Omental fat pad (tissue), 4 donors: Measurements from ENCODE around the gene DLG5. TPM values are rescaled to one million over a fixed set of nuclear protein-coding genes. Genes with fewer than 3 reads are reported as not detected.

ENCODE experiments used
- ATAC-seq: fragments of 150-250 bp; one replicate; pipeline ENCODE4 v1.9.1; 2016; ENCODE audit warnings: mild to moderate bottlenecking, moderate library complexity; ENCODE audit not compliant: low FRiP score
- DNase-seq: peaks from one replicate; pipeline ENCODE4 v3.0.0-alpha.2; 2019; ENCODE audit warnings: low spot score
- total RNA-seq, 4 donors: library from RNA; depleted of rRNA; stranded (reverse); fragments of >200 nt; gene quantifications; one replicate each; pipeline ENCODE4 v1.1.0, GENCODE V29; 2016
- TF ChIP-seq, protein P1 (sequence below), 3 donors: fragments of 450-650 bp; IDR thresholded peaks; one replicate each; pipeline ENCODE4 v1.5.1; 2016 to 2017; ENCODE audit warnings: antibody characterized with exemption in 3 of 3, mild to moderate bottlenecking in 3 of 3, moderate library complexity in 2 of 3

Gene DLG5
- total RNA-seq, 4 donors from 2014 or later, result 28.1 to 42.7 (median 38.3) TPM

DNA sequence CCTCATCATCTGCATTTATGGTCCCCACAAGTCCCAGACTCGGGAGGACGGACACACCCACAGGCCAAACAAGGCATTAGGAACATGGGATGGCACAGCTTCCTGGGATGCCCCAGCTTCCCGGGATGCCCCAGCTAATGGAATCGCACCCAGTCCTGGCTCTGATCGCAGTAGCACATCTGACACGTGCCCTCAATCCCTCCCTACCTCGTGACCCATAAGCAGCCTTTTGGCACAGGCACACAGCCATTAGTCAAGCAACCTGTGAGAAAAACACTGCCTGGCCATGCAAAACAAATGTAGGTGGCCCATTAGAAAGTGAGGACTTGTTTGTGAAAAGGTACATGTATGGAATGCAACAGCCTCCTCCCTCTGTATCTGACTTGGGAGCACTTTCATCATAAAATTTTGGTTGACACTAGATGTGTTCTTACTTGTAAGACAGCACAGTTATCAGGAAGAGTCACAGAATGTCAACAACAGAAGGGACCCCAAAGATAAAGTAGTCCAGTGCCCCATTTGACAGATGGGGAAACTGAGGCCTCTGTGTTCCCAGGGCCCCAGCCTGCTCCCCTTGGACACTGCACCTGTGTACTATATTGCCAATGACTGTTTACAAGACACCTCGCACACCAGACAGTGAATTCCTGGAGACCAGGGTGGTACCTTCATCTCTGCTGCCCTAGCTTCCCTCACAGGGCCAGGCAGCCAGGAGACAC is 34.4 kb downstream of the DLG5 start:
- DNase-seq (no peak), ATAC-seq (no peak)
- TF ChIP-seq, protein P1, sequence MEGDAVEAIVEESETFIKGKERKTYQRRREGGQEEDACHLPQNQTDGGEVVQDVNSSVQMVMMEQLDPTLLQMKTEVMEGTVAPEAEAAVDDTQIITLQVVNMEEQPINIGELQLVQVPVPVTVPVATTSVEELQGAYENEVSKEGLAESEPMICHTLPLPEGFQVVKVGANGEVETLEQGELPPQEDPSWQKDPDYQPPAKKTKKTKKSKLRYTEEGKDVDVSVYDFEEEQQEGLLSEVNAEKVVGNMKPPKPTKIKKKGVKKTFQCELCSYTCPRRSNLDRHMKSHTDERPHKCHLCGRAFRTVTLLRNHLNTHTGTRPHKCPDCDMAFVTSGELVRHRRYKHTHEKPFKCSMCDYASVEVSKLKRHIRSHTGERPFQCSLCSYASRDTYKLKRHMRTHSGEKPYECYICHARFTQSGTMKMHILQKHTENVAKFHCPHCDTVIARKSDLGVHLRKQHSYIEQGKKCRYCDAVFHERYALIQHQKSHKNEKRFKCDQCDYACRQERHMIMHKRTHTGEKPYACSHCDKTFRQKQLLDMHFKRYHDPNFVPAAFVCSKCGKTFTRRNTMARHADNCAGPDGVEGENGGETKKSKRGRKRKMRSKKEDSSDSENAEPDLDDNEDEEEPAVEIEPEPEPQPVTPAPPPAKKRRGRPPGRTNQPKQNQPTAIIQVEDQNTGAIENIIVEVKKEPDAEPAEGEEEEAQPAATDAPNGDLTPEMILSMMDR (IDR thresholded peaks at IDR 0.05), result no peak

DNA sequence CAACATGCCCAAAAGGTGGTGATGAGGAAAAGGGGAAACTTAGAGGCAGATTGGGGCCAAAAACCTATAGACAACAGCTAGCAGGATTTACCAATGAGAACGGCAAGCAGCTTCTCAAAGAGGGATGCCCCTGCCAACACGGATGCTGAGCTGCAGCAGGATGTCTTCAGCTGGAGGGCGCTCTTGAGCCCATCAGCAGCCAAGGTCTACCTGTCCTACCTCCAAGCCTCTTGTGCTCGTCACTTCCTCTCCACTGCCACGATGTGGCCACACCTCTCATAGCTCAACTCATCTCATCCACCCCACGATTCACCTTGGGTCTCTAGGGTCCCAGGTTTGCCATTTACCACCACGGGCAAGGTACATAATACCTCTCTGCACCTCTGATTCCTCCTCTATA is 36.5 kb downstream of the DLG5 start:
- ATAC-seq (no peak), DNase-seq (no peak)
- TF ChIP-seq, protein P1 (IDR thresholded peaks at IDR 0.05), result no peak

DNA sequence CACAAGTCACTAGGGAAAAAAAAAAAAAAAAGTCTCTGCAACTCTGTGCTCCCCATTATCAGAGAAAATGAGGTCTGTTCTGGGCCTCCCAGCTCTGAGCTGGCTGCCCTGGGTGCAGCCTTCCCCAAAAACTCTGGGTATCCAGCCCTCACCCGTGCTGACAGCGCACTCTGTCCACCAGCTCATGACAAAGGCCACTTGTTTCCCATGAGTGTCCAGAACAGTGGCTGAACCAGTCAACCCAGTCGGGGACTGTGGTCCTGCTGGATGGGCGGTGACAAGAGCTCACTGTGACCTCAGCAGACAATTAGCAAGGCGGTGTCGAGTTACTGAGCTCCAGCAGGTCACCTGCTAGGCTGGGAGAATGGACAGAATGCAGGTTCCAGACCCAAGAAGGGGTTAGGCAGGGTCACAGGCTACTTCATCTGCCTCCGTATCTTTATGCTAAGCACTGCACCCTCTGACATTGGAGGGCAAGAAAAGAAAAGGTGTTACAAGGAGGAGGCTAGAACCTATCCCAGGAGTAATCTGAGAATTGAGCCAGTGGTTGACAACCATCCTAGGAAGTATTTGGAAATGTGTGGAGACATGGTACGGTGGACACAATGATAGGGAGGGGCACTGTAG is 37.2 kb downstream of the DLG5 start:
- ATAC-seq (no peak), DNase-seq (no peak)
- TF ChIP-seq, protein P1 (IDR thresholded peaks at IDR 0.05), result no peak

DNA sequence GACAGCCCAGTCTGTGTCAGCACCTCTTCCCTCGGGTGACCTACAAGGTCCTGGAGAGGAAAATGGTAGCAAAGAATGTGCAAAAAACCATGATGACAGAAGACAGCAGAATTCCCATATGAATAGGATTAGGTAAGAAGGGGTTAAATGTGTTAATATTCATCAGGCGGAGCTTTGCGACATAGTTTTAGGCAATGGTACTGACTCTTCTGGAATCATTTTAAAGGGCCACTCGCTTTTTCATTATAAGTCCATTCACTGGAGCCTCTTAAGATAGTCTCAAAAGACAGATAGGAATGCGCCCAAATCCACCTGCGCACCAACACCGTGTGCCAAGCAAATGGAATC is 38.2 kb downstream of the DLG5 start:
- no peak for ATAC-seq
- DNase-seq, result no peak
- TF ChIP-seq, protein P1 (IDR thresholded peaks at IDR 0.05), result no peak

DNA sequence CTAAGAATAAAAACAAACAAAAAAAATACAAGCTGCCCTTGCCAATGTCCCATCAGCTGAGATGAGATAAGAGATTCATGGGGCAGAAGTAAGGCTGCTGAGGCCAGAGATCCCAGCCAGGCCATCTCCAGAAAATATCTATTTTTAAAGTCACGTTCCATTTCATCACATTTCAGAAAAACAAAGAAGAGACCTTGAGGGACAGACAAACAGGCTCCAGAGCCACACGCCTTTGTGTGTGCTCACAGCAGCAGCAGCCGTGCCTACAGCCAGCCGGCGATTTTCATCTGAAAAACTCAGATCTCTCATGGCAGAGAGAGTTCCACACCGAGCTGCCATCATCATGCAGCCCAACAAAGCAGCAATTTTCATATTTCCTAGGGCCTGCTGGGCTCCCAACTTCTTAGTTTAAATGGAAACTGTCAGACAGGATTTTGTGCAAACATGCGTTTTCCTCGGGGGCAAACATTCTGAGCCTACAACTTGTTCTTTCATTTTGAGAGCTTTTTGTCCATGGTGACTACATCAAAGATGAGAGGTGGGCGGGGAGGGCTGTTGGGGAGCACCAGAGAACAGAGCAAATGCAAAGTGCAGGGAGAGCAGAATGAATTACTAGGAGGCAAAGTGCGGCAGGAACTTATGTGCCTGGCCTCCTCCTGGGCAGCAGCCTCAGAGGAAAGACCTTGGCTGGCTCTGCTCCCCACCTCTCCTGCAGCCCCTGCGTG is 38.8 kb downstream of the DLG5 start:
- ATAC-seq (no peak), DNase-seq (no peak)
- TF ChIP-seq, protein P1 (IDR thresholded peaks at IDR 0.05), result no peak

DNA sequence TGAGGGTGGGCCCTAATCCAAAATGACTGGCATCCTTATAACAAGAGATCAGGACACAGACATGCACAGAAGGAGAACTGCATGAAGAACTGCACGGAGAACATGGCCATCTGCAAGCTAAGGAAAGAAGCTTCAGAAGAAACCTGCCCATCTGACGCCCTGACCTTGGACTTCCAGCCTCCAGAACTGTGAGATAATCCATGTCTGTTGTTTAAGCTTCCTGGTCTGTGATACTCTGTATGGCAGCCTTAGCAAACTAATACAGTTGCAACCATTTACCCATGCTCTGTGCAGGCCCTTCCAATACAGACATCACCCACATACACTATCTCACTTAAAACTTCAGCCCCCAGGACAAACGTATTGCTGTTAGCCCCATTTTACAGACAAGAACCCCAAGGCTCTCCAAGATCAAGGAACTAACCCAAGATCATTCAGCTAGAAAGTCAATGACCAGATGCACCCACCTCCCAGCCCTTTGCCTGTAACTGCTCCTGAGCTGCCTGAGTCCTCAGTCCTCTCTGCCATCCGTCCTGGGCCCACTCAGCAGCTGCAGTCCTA is 39.7 kb downstream of the DLG5 start:
- no peak for ATAC-seq
- no peak for DNase-seq
- TF ChIP-seq, protein P1 (IDR thresholded peaks at IDR 0.05), result no peak
